Measurements from ENCODE around the gene TCAP.

TCAP gene, protein sequence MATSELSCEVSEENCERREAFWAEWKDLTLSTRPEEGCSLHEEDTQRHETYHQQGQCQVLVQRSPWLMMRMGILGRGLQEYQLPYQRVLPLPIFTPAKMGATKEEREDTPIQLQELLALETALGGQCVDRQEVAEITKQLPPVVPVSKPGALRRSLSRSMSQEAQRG

DNA sequence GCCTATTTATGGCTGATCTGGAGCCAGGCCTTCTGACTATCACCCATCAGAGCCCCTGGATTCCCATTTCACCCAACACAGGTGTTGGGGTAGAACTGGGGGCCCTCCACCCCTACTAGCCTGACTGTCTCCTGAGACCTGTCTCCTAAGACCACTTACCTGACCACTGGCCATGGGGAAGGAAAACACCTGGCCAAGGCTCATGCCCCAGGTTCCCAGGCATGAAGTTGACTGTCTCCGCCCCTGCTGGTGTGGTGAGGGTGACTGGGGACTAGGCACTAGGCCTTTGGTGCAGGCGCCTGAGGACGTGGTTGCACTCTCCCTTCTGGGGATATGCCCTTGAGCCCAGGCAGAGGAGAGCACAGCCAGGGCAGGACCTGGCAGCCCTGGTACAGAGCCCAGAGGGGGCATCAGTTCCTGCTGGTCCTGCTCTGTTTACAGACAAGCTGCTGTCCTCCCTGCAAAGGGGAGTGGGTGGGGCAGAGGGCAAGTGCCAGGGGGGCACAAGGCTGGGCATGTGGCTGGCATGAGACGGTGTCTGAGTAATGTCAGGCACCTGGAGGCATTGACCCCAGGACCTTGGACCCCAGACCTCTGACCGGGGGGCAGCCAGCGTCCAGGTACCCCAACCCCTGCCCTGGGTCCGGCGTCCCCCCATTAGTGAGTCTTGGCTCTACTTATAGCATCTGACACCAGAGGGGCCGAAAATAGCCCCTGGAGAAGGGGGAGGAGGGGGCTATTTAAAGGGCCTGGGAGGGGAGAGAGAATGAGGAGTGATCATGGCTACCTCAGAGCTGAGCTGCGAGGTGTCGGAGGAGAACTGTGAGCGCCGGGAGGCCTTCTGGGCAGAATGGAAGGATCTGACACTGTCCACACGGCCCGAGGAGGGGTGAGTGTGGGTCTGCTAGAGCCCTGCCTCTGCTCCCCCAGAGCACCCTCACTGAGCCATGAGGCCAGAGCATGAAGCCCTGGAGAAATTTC, at the start of gene TCAP:
TSS of gene TCAP (plus strand) at position 769 of the 981 bp plus-strand sequence. CDS start at position 780, 11 bp downstream.
- no peak for DNase-seq (ENCODE audit: low spot score)

DNA sequence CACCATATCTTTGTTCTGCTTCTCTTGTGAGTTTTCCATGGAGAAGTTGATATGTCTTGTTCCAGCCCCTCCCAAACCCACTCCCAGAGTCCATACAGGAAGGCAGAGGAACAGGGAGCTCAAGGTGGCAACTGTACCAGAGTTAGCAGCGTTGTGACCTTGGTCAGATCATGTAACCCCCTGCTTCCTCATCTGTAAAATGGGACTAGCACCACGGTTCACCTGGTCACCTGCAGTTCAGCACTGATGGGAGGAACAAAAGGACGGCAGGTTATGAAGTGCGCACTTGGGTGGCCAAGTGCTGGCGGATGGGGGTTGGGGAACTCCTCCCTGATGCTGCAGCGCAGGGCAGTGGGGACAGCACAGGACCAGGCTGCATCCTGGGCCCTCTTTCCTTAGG, 49.7 kb upstream of the TCAP start:
- DNase-seq (ENCODE audit: low spot score): no peak

DNA sequence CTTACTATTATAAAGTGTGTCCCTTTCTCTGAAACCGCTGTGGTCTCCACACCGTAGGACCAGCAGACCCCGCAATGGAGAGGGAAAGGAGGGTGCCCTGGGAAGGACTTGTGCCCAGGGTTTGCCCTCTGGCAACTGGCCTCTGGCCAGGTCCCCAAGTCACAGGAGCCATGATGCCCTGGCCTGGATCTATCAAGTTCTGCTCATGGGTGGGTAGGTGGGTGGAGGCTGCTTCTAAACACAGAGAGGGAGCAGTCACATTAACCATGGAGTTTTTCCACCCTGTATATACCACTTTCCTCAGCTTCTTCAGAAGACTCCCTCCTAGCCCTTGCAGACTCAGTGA, 48.1 kb upstream of the TCAP start:
- DNase-seq (ENCODE audit: low spot score): no peak

DNA sequence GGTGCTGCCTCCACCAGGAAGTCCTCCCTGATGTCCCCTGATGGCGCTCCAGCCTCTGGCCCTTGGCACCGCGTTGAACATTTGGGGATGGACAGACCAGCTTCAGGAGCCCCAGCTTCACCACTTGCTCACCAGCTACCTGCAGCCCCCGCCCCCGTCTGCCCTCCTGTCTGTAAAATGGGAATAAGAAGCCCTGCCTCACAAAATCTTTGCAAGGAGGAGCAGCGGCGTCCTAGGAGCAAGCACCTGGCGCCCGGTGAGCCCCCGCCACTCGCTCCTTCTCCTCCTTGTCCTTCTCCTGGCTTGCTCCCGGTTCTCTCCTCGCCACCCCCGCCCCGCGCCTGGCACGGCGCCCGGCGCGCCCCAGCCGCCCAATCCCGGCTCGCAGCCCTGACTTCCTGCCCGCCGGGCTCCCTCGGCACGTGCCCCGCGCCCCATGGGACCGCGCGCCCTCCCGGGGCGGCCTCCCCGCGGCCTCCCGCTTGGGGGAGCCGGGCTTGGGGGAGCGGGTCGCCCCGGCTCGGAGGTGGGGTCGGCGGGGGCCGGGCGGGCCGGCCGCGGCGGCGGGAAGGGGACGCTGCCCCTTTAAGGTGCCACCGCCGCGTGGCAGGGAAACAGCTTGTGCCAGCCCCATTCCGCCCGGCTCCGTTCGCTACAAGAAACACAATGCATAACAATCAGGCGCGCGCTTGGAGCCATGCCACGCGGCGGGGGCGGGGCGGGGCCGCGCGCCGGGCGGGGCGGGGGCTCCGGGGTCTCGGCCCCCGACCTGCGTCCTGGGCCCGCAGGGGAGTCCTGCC, 47.5 kb upstream of the TCAP start:
- DNase-seq (ENCODE audit: low spot score): peak; percentile 65

DNA sequence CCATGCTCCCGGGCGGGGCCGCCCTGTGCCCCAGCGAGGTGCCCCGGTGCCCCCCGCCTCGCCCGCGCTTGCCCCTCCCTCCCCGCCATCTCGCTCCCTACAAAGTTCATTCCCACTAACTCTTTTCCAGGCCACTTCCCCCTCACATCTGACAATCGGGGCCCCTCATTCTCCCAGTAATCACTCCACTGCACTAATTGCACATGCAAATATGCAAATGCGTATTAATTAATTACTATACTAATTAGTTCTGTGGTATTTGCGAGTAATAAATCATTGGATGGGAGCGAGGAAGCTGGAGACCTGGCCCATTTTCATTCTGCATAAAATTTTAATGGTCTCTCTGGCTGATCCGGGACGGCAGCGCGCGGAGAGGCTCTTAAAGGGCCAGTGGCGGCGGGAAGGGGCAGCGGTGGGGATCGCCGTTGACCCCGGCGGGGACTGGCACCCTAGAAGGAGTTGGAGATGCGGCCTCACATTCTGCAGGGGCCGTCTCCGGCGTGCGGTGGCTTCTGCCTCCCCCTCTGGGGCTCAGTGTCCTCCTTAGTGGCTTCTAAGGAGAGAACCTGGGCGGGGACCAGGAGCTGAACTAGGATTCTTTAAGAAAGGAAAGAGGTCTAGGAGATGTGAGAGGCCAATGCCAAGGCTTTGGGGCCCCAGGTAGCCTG, 46.8 kb upstream of the TCAP start:
- no peak for DNase-seq (ENCODE audit: low spot score)

DNA sequence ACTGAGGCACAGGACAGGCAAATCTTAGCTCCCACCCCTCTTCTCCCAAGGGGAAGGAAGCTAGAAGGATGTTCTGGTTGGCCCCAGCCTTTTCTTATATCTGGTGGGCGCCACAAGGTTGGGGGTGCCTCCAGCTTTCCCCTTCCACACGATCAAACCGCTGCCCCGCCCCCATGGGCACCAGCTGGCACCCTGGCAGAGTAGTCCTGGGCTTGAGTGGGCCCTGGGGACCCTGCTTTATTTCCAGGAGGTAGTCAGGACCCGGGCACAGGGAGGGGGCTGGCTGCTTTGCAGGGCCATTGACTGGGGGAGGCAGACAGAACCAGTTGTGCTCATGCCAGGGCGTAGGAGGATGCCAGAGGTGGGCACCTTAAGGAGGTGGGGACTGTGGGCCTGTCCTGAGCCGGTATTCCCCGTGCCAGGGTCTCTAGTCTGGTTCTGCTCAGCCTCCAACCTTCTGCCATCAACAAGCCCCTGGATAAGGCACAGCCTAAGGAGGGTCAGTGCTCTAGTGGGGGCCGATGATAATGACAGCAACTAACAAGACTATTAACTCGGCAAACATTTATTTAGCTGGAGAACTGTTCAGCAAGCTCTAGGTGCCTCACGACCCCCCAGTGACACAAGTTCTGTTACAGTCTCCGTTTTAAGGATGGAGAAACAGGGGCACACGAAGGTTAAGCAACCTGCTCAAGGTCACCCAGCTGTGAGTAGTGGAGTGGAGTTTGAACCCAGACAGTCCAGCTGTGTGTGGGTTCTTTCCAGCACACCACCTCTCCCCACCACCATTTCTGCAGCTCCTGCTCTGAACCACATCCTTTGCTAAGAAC, 46.0 kb upstream of the TCAP start:
- no peak for DNase-seq (ENCODE audit: low spot score)

DNA sequence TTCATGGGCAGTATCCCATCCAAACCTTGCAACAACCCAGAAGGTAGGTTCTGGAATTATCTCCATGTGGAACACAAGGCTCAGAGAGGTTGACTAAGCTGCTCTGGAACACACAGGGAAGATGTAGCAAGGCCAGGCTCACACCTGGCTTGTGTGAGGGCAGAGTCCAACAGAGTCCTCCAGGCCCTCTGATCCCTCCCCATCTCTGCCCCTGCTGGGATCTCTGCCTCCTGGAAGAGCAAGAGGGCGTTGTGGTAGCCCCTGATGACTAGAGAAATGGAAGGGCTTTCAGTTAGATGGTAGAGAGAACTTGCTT, 45.4 kb upstream of the TCAP start:
- no peak for DNase-seq (ENCODE audit: low spot score)

DNA sequence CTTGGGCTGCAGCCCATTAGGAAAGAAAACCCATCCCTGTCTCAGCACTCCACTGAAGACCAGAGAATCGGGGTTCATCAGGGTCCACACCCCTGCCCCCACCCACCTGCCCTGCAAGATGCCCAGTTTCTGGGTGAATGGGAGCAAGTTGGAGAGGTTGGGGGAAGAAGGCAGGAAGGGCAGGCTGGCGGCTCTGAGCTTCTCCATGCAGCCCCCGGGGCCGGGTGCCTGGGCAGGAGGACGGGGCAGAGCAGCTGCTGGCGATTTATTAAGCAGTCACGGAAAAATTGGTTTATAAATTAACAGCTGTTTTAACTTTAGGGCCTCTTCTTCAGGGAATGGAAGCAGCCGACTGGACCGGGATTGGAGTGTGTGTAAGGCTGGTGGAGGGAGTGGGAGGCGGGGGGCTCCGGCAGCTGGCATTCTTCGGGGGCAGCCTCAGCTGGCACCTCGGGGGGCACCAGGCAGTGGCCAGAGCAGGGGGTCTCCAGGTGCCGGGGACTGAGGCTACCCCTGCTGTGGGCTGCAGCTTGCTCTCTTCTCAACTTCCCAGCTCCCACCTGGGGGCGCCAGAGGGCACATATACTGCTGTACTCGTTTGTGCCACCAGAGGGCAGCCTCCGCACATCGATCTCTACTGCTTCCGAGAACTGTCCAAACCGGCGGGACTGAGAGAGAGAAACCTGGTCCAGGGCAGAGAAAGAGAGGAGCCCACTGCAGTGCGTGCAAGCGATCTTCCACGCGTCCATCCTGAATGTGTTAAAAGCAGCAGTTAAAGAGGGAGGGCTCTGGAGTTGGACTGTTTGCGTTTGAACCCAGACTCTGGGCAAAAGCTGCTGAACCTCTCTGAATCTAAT, 43.4 kb upstream of the TCAP start:
- peak; percentile 89 for DNase-seq (ENCODE audit: low spot score)

DNA sequence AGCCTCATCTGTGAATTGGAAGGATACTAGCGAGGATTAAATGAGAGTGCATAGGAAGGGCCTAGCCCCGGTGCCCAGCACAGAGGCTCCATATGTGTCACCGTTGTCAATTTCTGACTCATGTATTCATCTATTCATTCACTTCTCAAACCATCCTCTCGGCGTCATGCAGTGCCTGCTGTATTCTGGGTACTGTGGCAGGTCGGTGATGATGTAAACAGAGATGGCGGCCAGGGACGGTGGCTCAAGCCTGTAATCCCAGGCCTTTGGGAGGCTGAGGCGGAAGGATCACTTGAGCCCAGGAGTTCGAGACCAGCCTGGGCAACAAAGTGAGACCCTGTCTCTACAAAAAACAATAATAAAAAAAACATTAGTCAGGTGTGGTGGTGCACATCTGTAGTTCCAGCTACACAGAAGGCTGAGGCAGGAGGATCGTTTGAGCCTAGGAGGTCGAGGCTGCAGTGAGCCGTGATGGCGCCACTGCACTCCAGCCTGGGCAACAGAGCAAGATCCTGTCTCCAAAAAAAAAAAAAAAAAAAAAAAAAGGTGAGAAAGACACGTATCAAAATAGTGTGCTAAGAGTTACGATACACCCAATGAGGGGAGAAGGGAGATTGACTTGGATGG, 42.7 kb upstream of the TCAP start:
- DNase-seq (ENCODE audit: low spot score): no peak

DNA sequence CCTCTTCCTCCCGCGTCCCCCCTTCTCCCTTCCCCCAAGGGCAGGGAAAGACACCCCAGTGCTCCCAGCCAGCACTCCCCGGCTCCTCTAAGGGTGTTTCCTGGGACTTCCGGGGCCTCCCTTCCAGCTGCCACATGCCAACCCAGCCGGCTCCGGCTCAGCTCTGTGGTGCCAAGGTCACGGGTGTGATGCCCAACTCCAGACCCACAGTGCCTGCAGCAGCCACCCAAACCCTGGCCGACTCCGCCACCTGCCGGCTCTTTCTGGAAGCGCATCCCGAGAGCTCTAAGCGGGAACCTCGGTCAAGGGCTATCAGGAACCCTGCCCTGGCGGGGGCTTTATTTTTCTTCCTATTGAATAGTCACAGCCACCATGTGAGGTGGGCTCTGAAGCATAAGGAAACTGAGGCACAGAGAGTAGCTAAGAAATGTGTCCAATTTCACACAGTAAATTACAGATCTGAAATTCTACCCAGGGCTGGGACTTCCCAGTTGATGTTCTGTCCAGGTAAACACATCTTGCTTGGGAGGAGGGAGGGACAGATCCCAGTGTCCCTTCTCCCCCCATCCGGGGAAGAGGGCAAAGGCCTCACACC, 41.7 kb upstream of the TCAP start:
- DNase-seq (ENCODE audit: low spot score): peak; percentile 85

DNA sequence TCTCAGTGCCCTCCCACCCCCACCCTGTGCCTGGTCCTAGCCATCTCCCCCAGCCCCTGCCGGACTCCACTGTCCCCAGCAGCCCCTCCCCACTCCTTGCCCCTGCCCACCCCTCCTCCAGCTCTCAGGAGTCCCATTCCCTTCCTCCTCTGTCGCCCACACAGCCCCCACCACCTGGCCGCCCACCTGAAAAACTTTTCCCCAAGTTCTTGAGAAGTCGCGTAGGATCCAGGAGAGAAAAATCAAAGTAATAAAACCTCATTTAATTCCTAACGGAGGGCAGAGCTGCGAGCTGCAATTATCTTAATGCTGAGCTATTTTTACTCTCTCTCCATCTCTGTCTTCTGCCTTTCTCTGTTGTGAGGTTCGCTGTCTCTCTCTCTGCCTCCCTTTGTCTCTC, 40.8 kb upstream of the TCAP start:
- DNase-seq (ENCODE audit: low spot score): no peak

DNA sequence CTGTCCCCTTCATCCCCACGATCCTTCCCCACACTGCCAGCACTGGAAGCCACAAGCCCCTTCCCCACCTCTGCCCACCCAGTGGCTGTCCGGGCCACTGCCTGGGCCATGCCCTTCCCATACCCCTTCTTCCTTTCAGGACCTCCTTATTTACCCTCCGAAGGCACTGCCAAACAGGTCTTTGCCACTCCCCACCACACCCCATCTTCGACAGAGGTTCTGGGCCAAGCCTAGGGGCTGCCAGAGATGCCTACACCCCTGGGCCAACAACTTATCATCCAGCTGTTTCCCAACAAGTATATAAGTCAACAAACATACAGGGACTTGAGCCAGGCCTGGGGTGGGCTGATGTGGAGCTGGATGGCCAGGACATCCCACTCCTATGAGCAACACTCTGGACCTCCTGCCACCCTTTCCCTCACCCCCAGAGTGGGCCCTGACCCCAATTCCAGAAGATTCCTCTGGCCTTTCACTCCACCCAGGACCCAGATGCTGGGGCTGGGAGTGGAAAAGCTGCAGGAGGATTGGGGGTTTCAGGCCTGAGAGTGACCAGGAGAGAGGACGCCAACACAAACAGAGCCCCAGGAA, 39.9 kb upstream of the TCAP start:
- no peak for DNase-seq (ENCODE audit: low spot score)

DNA sequence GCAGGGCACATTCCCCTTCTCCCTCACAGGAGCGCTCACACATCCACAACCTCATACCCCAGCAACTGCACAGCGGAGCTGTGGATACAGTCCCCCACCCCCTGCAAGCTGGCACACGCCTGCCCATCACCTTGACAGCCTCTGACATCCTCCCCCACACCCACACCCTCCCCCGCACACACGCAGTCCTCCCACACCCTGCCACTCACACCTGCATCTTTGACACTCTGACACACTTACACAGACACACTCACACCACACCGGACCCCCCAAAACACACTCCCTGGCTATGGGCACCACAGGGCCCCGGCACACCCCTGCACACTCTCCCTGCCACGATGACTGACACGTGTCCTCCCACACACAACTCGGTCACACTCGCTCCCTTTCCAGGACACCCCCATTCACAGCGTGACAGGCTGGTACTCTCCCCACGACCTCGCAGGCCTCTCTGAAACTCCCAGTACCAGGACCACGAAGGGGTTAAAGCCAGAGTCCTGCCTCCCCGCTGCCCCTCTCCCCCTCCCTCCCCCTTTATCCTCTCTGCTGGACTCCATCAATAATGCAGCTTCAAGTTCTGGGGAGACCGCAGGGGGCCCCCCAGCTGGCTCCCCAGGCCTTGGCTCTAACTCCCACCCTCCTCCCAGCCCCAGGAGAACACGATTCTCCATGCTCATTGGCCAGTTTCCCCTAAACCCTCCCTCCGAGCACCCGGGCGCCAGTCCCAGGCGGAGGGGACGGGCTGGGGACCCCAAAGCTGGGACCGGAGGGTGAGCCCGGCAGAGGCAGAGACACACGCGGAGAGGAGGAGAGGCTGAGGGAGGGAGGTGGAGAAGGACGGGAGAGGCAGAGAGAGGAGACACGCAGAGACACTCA, 38.7 kb upstream of the TCAP start, which contains the start of gene PPP1R1B:
TSS of gene PPP1R1B (plus strand) at position 782 of the 876 bp plus-strand sequence. CDS start 441 bp downstream, outside the sequence.
- DNase-seq (ENCODE audit: low spot score): peak; percentile 55

DNA sequence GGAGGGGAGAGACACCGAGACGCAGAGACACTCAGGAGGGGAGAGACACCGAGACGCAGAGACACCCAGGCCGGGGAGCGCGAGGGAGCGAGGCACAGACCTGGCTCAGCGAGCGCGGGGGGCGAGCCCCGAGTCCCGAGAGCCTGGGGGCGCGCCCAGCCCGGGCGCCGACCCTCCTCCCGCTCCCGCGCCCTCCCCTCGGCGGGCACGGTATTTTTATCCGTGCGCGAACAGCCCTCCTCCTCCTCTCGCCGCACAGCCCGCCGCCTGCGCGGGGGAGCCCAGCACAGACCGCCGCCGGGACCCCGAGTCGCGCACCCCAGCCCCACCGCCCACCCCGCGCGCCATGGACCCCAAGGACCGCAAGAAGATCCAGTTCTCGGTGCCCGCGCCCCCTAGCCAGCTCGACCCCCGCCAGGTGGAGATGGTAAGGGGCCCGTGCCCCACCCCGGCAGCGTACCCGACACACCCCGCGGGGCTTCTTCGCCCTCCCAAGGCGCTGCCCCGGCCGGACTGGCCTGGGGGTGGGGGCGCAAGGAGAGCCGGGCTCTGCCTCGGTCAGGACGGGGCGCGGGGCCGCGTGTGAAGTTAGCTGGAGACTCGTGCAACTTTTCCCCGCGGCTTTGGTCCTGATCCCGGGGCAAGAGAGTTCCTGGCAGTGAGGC, 38.0 kb upstream of the TCAP start:
- DNase-seq (ENCODE audit: low spot score): no peak

DNA sequence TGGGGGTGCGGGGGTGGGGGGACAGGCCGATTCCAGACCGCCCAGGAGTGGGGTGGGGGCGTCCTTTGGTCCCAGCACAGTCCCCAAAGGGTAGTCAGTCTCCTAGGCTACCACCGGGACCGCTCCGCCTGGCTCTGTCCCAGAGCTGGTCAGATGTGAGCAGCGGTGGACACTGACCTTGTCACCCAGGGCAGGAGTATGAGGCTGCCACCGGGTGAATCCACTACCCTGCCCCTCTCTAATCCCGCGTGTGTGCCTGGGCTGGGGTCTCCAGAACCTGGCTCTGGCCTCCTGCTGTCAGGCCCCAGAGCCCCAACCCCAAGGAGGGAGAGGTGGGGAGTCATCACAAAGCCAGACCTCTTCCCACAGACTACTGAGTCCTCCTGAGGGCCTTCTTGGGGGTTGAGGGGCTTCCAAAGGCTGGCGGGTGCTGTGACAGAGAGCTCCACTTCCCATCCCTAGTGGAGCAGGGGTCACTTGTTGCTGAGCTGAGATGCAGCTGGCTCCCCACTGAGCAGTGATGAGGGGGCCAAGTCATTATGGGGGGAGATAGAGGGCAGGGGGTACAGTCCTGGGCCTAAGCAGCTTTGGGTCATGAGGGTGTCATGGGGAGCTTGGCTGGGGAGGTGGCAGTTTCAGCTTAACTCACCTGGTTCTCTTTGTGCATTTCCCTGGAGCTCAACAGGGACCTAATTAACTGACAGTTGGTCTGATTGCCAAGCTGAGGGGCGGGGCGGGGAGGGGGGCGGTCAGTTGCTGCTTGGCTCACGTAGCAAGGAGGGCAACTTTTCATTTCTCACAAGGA, 37.2 kb upstream of the TCAP start:
- no peak for DNase-seq (ENCODE audit: low spot score)

DNA sequence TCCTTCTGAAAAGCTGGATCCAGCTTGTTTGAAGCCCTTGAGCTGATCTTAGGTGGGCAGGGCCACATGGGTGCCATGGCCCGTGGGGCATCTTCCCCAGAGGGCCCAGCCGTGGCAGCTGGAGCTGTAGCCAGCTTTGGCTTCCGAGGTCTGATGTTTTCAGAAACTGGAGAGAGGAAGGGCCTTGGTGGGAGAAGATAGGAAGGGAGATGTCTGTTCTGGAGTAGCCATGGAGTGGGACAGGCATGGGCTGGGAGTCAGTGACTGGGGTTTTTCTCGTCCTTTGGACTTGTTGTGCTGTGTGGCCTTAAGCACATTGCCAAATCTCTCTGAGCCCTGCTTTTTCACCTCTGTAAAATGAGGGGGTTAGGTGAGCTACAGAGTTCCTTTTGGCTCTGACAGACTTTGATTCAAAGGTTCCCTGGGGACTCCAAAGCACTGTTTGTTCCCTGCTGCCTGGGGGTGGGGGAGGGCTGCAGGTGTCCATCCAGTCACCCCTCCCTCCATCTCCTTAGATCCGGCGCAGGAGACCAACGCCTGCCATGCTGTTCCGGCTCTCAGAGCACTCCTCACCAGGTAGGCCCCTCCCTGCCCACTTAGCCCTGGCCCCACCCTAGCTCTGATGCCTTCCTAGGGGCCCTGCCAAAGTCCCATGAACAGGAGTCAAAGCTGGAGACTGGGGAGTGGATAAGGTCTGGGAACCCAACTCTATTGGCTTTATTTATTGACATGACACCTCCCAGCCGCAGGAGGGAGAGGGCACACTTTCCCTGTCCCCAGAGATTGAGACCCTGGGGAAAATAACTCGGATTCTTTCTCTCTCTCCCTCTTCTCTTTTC, 36.3 kb upstream of the TCAP start:
- no peak for DNase-seq (ENCODE audit: low spot score)
